Thoracic aorta endothelial cell (primary cell): ENCODE measurements around the gene RAB3IP. TPM values are rescaled to one million over a fixed set of nuclear protein-coding genes. Genes with fewer than 3 reads are reported as not detected.

Experiments used
- total RNA-seq: library from RNA; depleted of rRNA; stranded (reverse); fragments of >200 nt; gene quantifications from 2 replicates; pipeline ENCODE4 v1.2.3, GENCODE V29; 2012

Gene RAB3IP
- total RNA-seq: 28.0 and 46.5 TPM in 2 replicates

GRCh38 chr12:69738351-69739286, at the start of gene RAB3IP:
RAB3IP (plus strand) TSS chr12:69738860; CDS start chr12:69755409, 16,549 bp downstream.

GRCh38 chr12:69698769-69699540, 39.7 kb upstream of the RAB3IP start, which contains the start of gene BEST3:
BEST3 (minus strand) TSS chr12:69699303; CDS start chr12:69697798, 1,505 bp downstream.

GRCh38 chr12:69824966-69825560, 86.4 kb downstream of the RAB3IP start, which contains the start of gene MYRFL:
MYRFL (plus strand) TSS chr12:69825227; CDS start chr12:69825518, 291 bp downstream.

Other genes starting within 250 kb of the RAB3IP start
- gene CCT2, start 153.4 kb upstream of the RAB3IP start, total RNA-seq: 430 and 444 TPM in 2 replicates
- gene LRRC10, start 128.0 kb upstream of the RAB3IP start, total RNA-seq: not detected in 2 replicates
- 0.07 and 0.13 TPM in 2 replicates for gene BEST3, start 39.6 kb upstream of the RAB3IP start, total RNA-seq
- 0.14 and 0.40 TPM in 2 replicates for gene MYRFL, start 86.4 kb downstream of the RAB3IP start, total RNA-seq